Vagina (tissue), 2 donors: ENCODE data around the gene KCNJ10. TPM values are rescaled to one million over a fixed set of nuclear protein-coding genes. Genes with fewer than 3 reads are reported as not detected.

Source experiments
- DNase-seq, 2 donors: peaks; one replicate each; pipeline ENCODE4 v3.0.0-alpha.2; 2017; ENCODE audit errors: extremely low spot score in 2 of 2
- H3K27ac ChIP-seq: fragments of 200-600 bp; sonication (generic); one replicate; pipeline ENCODE4 v1.5.1; 2019
- H3K27me3 ChIP-seq: fragments of 200-600 bp; sonication (generic); one replicate; pipeline ENCODE4 v1.5.1; 2019
- H3K36me3 ChIP-seq, 2 donors: fragments of 200-600 bp; sonication (generic); one replicate each; pipeline ENCODE4 v1.5.1; 2017 to 2019
- H3K4me1 ChIP-seq: fragments of 200-600 bp; sonication (generic); one replicate; pipeline ENCODE4 v1.5.1; 2019
- H3K4me3 ChIP-seq, 2 donors: fragments of 200-600 bp; sonication (generic); 1 replicate in 1 of 2; 2 replicates in 1 of 2; pipeline ENCODE4 v1.5.1; 2016 to 2019
- H3K9me3 ChIP-seq: fragments of 200-600 bp; sonication (generic); one replicate; pipeline ENCODE4 v1.5.1; 2019
- CTCF ChIP-seq, 3 experiments: fragments of 450-650 bp in 2 of 3; fragments of 200-600 bp in 1 of 3; sonication (generic) in 1 of 3; IDR thresholded peaks; one replicate each; pipeline ENCODE4 v1.5.1; 2017 to 2019; ENCODE audit warnings: antibody characterized with exemption in 3 of 3, mild to moderate bottlenecking in 2 of 3, moderate library complexity in 2 of 3
- POLR2A ChIP-seq, 2 donors: fragments of 450-650 bp; IDR thresholded peaks; one replicate each; pipeline ENCODE4 v1.6.1; 2017; ENCODE audit warnings: antibody characterized with exemption in 2 of 2, mild to moderate bottlenecking in 2 of 2, moderate library complexity in 2 of 2
- POLR2AphosphoS5 ChIP-seq, 2 donors: sonication (generic); formaldehyde crosslinking; IDR thresholded peaks; one replicate each; pipeline ENCODE4 v1.9.0; 2017; ENCODE audit warnings: antibody characterized with exemption in 2 of 2, mild to moderate bottlenecking in 2 of 2, low read depth in 1 of 2; ENCODE audit not compliant: insufficient read depth in 1 of 2
- intact Hi-C: fragments of 100-400 bp; cut with DNase I; formaldehyde crosslinking; loops from one replicate; pipeline ENCODE4 v1.15.1; 2023
- total RNA-seq: library from RNA; depleted of rRNA; stranded (reverse); fragments of >200 nt; gene quantifications from one replicate; pipeline ENCODE4 v1.2.3, GENCODE V29; 2016

KCNJ10 gene
- total RNA-seq, 1 donor from 2014 or later, result not detected

DNA sequence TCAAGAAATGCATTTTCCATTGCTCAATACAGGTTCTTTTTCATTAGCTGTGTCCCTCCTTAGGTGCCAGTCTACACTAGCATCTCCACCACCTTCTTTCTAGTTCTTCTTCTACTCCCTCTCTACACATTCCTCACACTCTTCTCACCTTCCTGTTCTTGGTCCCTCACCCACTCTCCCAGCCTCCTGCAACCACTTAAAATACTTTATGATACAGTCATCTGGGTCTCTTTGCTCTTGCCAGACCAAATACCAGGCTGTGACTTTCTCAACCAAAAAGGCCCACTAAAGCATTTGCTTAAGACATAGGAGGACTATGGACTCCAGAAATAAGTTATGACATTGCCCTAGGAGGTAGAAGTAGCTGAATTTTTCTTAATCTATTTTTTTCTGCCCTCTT lies 73.3 kb downstream of the KCNJ10 start:
- Histone ChIP-seq H3K9me3 (no peaks in the 10 kb centered on the region), H3K27me3 (no peaks in the 10 kb centered on the region), H3K27ac (no peak overlapping the region), H3K4me3 (no peak overlapping the region), H3K4me1 (no peaks in the 10 kb centered on the region), H3K36me3 (no peaks in the 10 kb centered on the region)
- intact Hi-C loops, result no loop called here
- DNase-seq, result no peak
- TF ChIP-seq POLR2AphosphoS5 (IDR thresholded peaks at IDR 0.05; ENCODE audit: insufficient read depth in 1 of 2, low read depth in 1 of 2) (no peak), CTCF (IDR thresholded peaks at IDR 0.05) (no peak), POLR2A (IDR thresholded peaks at IDR 0.05) (no peak)

GRCh38 chr1:159994896-159995295 lies 75.1 kb downstream of the KCNJ10 start:
- no peak for TF ChIP-seq CTCF (IDR thresholded peaks at IDR 0.05)
- TF ChIP-seq POLR2AphosphoS5 (IDR thresholded peaks at IDR 0.05; ENCODE audit: insufficient read depth in 1 of 2, low read depth in 1 of 2), result no peak
- TF ChIP-seq POLR2A (IDR thresholded peaks at IDR 0.05), result no peak
- no peaks in the 10 kb centered on the region for H3K4me1 ChIP-seq
- intact Hi-C loops, result no loop called here

GRCh38 chr1:159993911-159994310 lies 76.0 kb downstream of the KCNJ10 start:
- H3K36me3 ChIP-seq, result no peaks in the 10 kb centered on the region
- TF ChIP-seq POLR2A (IDR thresholded peaks at IDR 0.05), result no peak
- no peak for TF ChIP-seq CTCF (IDR thresholded peaks at IDR 0.05)
- no peak for TF ChIP-seq POLR2AphosphoS5 (IDR thresholded peaks at IDR 0.05; ENCODE audit: insufficient read depth in 1 of 2, low read depth in 1 of 2)
- DNase-seq, result no peak

More at GRCh38 chr1:159994896-159995295, 75.1 kb downstream of the KCNJ10 start:
- Histone ChIP-seq H3K36me3 (no peaks in the 10 kb centered on the region), H3K27ac (no peak overlapping the region), H3K9me3 (no peaks in the 10 kb centered on the region), H3K27me3 (no peaks in the 10 kb centered on the region), H3K4me3 (no peak overlapping the region)
- DNase-seq, result no peak

GRCh38 chr1:159992161-159992560 lies 77.8 kb downstream of the KCNJ10 start:
- TF ChIP-seq CTCF (IDR thresholded peaks at IDR 0.05), result no peak
- TF ChIP-seq POLR2AphosphoS5 (IDR thresholded peaks at IDR 0.05; ENCODE audit: insufficient read depth in 1 of 2, low read depth in 1 of 2), result no peak
- TF ChIP-seq POLR2A (IDR thresholded peaks at IDR 0.05), result no peak
- no peaks in the 10 kb centered on the region for H3K4me1 ChIP-seq
- peak; percentile 47 to 64 for DNase-seq
- no peak overlapping the region for H3K27ac ChIP-seq
- intact Hi-C loops, result no loop called here
- no peaks in the 10 kb centered on the region for H3K27me3 ChIP-seq
- H3K4me3 ChIP-seq, result no peak overlapping the region
- H3K9me3 ChIP-seq, result no peaks in the 10 kb centered on the region
- H3K36me3 ChIP-seq, result no peaks in the 10 kb centered on the region

More at GRCh38 chr1:159993911-159994310, 76.0 kb downstream of the KCNJ10 start:
- no peaks in the 10 kb centered on the region for H3K27me3 ChIP-seq
- intact Hi-C loops, result no loop called here
- no peaks in the 10 kb centered on the region for H3K4me1 ChIP-seq
- H3K27ac ChIP-seq, result no peak overlapping the region
- H3K9me3 ChIP-seq, result no peaks in the 10 kb centered on the region
- H3K4me3 ChIP-seq, result no peak overlapping the region

GRCh38 chr1:159991513-159991912 lies 78.4 kb downstream of the KCNJ10 start:
- DNase-seq, result peak in 1 of 2 donors; percentile 47
- Histone ChIP-seq H3K36me3 (no peaks in the 10 kb centered on the region), H3K27me3 (no peaks in the 10 kb centered on the region), H3K4me3 (no peak overlapping the region), H3K9me3 (no peaks in the 10 kb centered on the region), H3K27ac (no peak overlapping the region), H3K4me1 (no peaks in the 10 kb centered on the region)
- intact Hi-C loops, result no loop called here
- TF ChIP-seq POLR2AphosphoS5 (IDR thresholded peaks at IDR 0.05; ENCODE audit: insufficient read depth in 1 of 2, low read depth in 1 of 2) (no peak), CTCF (IDR thresholded peaks at IDR 0.05) (no peak), POLR2A (IDR thresholded peaks at IDR 0.05) (no peak)
